Smooth muscle cell (in vitro differentiated cells): Measurements from ENCODE around the gene PTPN1. TPM values are rescaled to one million over a fixed set of nuclear protein-coding genes. Genes with fewer than 3 reads are reported as not detected.

Source experiments
- DNase-seq: peaks from one replicate; lab custom pipeline; 2025; ENCODE audit not compliant: unreplicated experiment; lab: John Stamatoyannopoulos, UW
- H2AFZ ChIP-seq: fragments of 200-600 bp; sonication (generic); 2 replicates; pipeline ENCODE4 v1.6.0; 2016; ENCODE audit warnings: antibody characterized with exemption, low read depth, mild to moderate bottlenecking
- H3F3A ChIP-seq: fragments of 200-600 bp; sonication (generic); 2 replicates; pipeline ENCODE4 v1.6.0; 2017; ENCODE audit warnings: antibody characterized with exemption, low read depth
- H3K27ac ChIP-seq: fragments of 200-600 bp; sonication (generic); 2 replicates; pipeline ENCODE4 v1.5.1; 2016; ENCODE audit warnings: low read depth, mild to moderate bottlenecking
- H3K27me3 ChIP-seq: fragments of 200-600 bp; sonication (generic); 2 replicates; pipeline ENCODE4 v1.6.1; 2016; ENCODE audit warnings: low read depth, mild to moderate bottlenecking
- H3K36me3 ChIP-seq: fragments of 200-600 bp; sonication (generic); 2 replicates; pipeline ENCODE4 v1.5.1; 2016; ENCODE audit warnings: low read depth
- H3K4me1 ChIP-seq: fragments of 200-600 bp; sonication (generic); 2 replicates; pipeline ENCODE4 v1.5.1; 2016; ENCODE audit warnings: low read depth
- H3K4me2 ChIP-seq: fragments of 200-600 bp; sonication (generic); 2 replicates; pipeline ENCODE4 v1.6.0; 2016; ENCODE audit warnings: mild to moderate bottlenecking
- H3K4me3 ChIP-seq: fragments of 200-600 bp; sonication (generic); 2 replicates; pipeline ENCODE4 v1.5.1; 2016; ENCODE audit warnings: mild to moderate bottlenecking
- H3K79me2 ChIP-seq: fragments of 200-600 bp; sonication (generic); 2 replicates; pipeline ENCODE4 v1.6.0; 2016; ENCODE audit warnings: low read depth, mild to moderate bottlenecking
- H3K9ac ChIP-seq: fragments of 200-600 bp; sonication (generic); 2 replicates; pipeline ENCODE4 v1.6.0; 2016; ENCODE audit warnings: low read depth
- H3K9me3 ChIP-seq: fragments of 200-600 bp; sonication (generic); replicated peaks from 2 replicates; pipeline ENCODE4 v1.5.1; 2016; ENCODE audit warnings: low read depth
- H4K20me1 ChIP-seq: fragments of 200-600 bp; sonication (generic); 2 replicates; pipeline ENCODE4 v1.6.0; 2016; ENCODE audit warnings: low read depth
- WGBS: methylation state at CpG from one replicate; pipeline ENCODE4 v1.1.7; 2016; ENCODE audit warnings: low lambda C conversion rate; 5-methylcytosine and 5-hydroxymethylcytosine counted together
- polyA plus RNA-seq: library from polyadenylated mRNA; unstranded; fragments of >200 nt; fragmentation: Nextera tagmentation; extraction: Ambion mirVana; gene quantifications from 2 replicates; pipeline ENCODE4 v1.2.1, GENCODE V29; 2016
- total RNA-seq: library from RNA; depleted of rRNA; stranded (reverse); fragments of >200 nt; gene quantifications from 2 replicates; pipeline ENCODE4 v1.2.3, GENCODE V29; 2014
- TF ChIP-seq, protein P1 (sequence below): fragments of 200-600 bp; sonication (generic); IDR thresholded peaks from 2 replicates; pipeline ENCODE4 v1.5.1; 2017; ENCODE audit warnings: borderline replicate concordance, mild to moderate bottlenecking, antibody characterized with exemption; ENCODE audit not compliant: insufficient read depth, poor library complexity, severe bottlenecking

Gene PTPN1
- total and polyA plus RNA-seq, 2 experiments from 2014 or later: 16.1 to 28.9 TPM

DNA sequence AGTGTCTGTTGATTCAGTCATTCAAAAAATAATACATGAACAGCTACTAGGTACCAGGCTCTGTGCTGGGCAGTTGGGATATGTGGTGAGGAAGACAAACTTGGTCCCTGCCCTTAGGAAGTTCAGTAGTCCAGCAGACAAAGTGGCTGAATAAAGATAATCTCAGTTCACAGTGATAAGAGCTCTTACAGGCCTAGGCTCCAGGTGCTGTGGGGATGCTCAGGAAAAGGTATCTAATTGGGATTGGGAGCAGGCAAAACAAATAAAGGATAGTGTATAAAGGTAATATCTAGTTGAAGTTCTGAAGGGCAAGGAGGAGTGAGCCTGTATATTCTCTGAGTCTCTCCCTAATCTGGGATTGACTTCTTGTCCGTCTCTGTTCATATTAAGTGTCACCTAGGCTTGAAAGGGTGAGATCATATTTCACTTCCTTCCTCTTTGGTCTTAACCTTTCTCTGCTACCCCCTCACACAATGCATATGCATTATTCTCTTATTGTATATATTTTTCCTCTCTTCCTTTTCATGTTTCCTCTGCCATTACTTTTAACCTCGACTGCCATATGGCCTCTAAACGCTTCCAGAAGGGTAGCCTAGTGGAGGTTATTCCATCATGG, 13.5 kb downstream of the PTPN1 start:
- DNase-seq: no peak
- Histone ChIP-seq H3K4me1 (peaks cover 11% of the 10 kb centered on the region), H3K4me2 (no peak overlapping the region), H3F3A (peaks cover 8% of the 10 kb centered on the region), H3K36me3 (no peaks in the 10 kb centered on the region), H3K9me3 (no peaks in the 10 kb centered on the region), H3K9ac (no peak overlapping the region), H2AFZ (no peak overlapping the region), H3K4me3 (no peak overlapping the region), H4K20me1 (peaks cover 100% of the 10 kb centered on the region), H3K27ac (no peak overlapping the region), H3K27me3 (no peaks in the 10 kb centered on the region), H3K79me2 (peaks cover 100% of the 10 kb centered on the region)
- WGBS: 85% methylated on average over 3 of the region's 3 CpGs
- TF ChIP-seq, protein P1, sequence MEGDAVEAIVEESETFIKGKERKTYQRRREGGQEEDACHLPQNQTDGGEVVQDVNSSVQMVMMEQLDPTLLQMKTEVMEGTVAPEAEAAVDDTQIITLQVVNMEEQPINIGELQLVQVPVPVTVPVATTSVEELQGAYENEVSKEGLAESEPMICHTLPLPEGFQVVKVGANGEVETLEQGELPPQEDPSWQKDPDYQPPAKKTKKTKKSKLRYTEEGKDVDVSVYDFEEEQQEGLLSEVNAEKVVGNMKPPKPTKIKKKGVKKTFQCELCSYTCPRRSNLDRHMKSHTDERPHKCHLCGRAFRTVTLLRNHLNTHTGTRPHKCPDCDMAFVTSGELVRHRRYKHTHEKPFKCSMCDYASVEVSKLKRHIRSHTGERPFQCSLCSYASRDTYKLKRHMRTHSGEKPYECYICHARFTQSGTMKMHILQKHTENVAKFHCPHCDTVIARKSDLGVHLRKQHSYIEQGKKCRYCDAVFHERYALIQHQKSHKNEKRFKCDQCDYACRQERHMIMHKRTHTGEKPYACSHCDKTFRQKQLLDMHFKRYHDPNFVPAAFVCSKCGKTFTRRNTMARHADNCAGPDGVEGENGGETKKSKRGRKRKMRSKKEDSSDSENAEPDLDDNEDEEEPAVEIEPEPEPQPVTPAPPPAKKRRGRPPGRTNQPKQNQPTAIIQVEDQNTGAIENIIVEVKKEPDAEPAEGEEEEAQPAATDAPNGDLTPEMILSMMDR: no peak

DNA sequence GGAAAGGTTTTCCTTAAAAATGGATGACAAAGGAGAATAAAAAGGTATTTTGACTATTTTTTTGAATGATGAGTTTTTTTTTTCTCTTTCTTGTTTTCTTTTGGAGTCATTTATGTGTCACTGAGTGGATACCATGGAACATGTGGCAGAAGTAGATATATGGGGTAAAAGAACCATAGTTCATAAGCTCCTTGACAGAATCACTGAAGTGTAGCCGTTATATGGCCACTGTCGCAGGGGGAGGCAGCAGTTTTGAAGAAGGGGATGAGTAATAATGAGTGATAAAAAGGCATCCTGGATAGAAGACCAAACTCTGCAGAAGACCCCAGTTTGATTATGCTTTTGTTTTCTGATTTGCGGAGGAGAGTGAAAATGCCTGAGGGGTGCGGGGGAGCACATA, 15.5 kb downstream of the PTPN1 start:
- peaks cover 100% of the 10 kb centered on the region for H4K20me1 ChIP-seq
- H3K79me2 ChIP-seq: peaks cover 100% of the 10 kb centered on the region
- peaks cover 2% of the 10 kb centered on the region for H3F3A ChIP-seq
- H3K4me3 ChIP-seq: no peak overlapping the region
- H3K9me3 ChIP-seq: no peaks in the 10 kb centered on the region
- H3K27me3 ChIP-seq: no peaks in the 10 kb centered on the region
- no peaks in the 10 kb centered on the region for H3K36me3 ChIP-seq
- H3K27ac ChIP-seq: no peak overlapping the region
- no peak overlapping the region for H2AFZ ChIP-seq
- DNase-seq: no peak
- no peak overlapping the region for H3K9ac ChIP-seq
- H3K4me1 ChIP-seq: peaks cover 7% of the 10 kb centered on the region
- WGBS: 95% methylated on average over 4 of the region's 4 CpGs
- no peak overlapping the region for H3K4me2 ChIP-seq
- TF ChIP-seq, protein P1: no peak

DNA sequence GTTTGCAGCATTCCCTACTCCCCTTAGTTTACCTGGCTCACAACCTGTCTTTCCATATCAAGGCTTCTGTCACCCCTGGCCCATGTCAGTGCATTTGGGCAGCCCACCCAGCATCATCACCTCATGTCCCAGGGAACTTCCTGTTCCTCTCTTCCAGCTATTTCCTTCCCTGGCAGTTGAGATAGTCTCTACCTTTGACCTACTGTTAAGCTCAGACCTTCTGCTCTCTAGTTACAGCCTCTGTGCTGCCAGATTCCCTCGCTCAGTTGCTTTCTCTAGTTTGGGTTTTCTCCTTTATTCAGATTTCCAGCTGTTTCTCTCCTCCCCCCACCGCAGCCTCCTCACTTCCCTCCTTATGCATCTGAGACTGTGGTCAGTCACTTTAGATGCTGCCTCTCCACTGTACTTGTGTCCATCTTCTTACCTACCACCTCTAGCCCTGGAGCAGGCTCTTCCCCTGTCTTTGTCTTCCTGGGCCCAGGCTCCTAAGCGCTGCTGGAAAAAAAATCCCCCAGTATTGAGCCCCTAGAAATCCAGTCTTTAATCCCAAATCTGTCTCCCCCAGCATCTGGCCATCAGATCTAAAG, 16.3 kb downstream of the PTPN1 start:
- Histone ChIP-seq H3K27me3 (no peaks in the 10 kb centered on the region), H2AFZ (no peak overlapping the region), H4K20me1 (peaks cover 100% of the 10 kb centered on the region), H3F3A (peaks cover 2% of the 10 kb centered on the region), H3K27ac (no peak overlapping the region), H3K79me2 (peaks cover 100% of the 10 kb centered on the region), H3K9me3 (no peaks in the 10 kb centered on the region), H3K4me3 (no peak overlapping the region), H3K9ac (no peak overlapping the region), H3K4me1 (peaks cover under 1% of the 10 kb centered on the region), H3K4me2 (no peak overlapping the region), H3K36me3 (no peaks in the 10 kb centered on the region)
- WGBS: 79% methylated on average over 3 of the region's 3 CpGs
- DNase-seq: no peak
- TF ChIP-seq, protein P1: no peak
